ENCODE data around the gene FOXL1. TPM values are rescaled to one million over a fixed set of nuclear protein-coding genes. Genes with fewer than 3 reads are reported as not detected.

The FOXL1 gene
- total RNA-seq, 1 donor from 2014 or later, result 0.98 TPM

DNA sequence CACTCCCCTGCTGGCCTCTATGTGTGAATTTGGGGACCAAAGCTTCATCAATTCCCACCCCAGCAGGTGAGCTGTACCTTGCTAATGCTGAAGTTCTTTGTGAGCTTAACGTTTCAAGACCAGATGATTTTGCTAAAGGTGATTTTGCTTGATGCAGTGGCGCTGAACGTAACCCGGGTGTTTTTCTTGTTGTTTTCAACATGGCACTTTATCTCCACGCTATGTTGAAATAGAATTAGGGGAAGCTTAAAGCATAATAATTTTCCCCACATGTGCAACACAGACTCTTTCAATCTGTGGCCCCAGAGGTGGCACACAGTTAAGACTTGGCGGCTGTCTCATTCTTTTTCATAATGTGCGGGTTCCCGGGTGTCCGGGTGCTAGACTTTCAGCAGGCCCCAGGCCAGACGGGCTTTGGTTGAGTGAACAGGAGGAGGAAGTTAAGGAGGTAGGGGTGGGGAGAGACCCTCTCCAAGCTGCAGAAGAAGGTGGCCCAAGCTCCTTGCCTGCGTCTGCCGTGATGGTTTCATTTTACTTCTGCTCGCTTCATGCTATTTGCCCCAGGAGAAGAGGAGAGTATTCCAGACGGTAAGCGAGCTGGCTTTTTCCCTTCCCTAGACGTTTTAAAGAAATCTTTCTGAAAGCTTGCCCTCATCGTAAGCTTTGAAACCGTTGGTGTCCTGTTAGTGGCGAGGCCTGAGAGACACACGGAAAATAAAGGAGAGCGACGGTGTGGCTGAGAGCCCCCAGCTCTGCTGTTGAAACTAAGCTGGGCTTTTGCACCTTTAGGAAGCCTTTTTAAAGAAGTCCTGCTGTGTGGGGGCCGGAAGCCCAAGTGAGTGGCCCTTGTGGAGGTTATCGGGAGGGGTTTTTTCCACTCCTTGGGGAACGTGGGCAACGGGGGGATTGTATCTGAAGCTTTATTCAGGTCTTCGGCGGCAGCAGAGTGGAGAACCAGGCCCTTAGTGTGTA, 7.5 kb upstream of the FOXL1 start:
- no peak for TF ChIP-seq POLR2A (IDR thresholded peaks at IDR 0.05)
- TF ChIP-seq, protein P1, sequence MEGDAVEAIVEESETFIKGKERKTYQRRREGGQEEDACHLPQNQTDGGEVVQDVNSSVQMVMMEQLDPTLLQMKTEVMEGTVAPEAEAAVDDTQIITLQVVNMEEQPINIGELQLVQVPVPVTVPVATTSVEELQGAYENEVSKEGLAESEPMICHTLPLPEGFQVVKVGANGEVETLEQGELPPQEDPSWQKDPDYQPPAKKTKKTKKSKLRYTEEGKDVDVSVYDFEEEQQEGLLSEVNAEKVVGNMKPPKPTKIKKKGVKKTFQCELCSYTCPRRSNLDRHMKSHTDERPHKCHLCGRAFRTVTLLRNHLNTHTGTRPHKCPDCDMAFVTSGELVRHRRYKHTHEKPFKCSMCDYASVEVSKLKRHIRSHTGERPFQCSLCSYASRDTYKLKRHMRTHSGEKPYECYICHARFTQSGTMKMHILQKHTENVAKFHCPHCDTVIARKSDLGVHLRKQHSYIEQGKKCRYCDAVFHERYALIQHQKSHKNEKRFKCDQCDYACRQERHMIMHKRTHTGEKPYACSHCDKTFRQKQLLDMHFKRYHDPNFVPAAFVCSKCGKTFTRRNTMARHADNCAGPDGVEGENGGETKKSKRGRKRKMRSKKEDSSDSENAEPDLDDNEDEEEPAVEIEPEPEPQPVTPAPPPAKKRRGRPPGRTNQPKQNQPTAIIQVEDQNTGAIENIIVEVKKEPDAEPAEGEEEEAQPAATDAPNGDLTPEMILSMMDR (IDR thresholded peaks at IDR 0.05), result no peak
- TF ChIP-seq POLR2AphosphoS5 (IDR thresholded peaks at IDR 0.05; ENCODE audit: insufficient read depth in 1 of 2, low read depth in 1 of 2), result no peak
- Histone ChIP-seq H3K36me3 (no peaks in the 10 kb centered on the region), H3K4me3 (no peak overlapping the region), H3K27ac (no peak overlapping the region), H3K4me1 (peaks cover 15% of the 10 kb centered on the region), H3K27me3 (no peaks in the 10 kb centered on the region), H3K9me3 (no peaks in the 10 kb centered on the region)
- no peak for DNase-seq (ENCODE audit: extremely low spot score in 2 of 2)
- intact Hi-C loops (cut with DNase I), result loop anchor here (5.0 kb wide), 1 partner anchor 186 kb away; no protein-coding TSS in a partner anchor

DNA sequence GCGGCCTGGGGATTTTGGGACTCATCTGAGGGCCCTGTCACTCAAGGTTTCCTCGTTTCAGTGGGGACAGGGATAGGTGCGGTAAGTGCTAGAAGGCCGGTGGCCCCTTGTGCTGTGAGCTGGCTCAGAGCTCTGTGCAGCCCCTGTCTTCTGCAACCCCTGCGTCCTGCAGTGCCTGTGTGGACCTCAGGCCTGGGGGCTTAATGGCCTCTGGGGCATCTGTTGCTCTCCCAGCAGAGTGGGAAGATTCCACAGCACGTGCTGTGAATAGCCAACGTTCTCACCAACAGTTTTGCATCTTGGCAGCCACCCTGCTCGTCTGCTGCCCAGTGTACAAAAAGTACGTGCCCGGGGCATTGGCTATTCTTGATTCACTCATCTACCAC, 6.8 kb upstream of the FOXL1 start:
- no peaks in the 10 kb centered on the region for H3K36me3 ChIP-seq
- no peak for DNase-seq (ENCODE audit: extremely low spot score in 2 of 2)
- intact Hi-C loops (cut with DNase I), result loop anchor here (5.0 kb wide), 1 partner anchor 186 kb away; no protein-coding TSS in a partner anchor
- no peak overlapping the region for H3K27ac ChIP-seq
- no peaks in the 10 kb centered on the region for H3K27me3 ChIP-seq
- H3K4me1 ChIP-seq, result peaks cover 13% of the 10 kb centered on the region
- no peaks in the 10 kb centered on the region for H3K9me3 ChIP-seq
- TF ChIP-seq, protein P1 (IDR thresholded peaks at IDR 0.05), result no peak
- TF ChIP-seq POLR2AphosphoS5 (IDR thresholded peaks at IDR 0.05; ENCODE audit: insufficient read depth in 1 of 2, low read depth in 1 of 2), result no peak
- TF ChIP-seq POLR2A (IDR thresholded peaks at IDR 0.05), result no peak
- no peak overlapping the region for H3K4me3 ChIP-seq

DNA sequence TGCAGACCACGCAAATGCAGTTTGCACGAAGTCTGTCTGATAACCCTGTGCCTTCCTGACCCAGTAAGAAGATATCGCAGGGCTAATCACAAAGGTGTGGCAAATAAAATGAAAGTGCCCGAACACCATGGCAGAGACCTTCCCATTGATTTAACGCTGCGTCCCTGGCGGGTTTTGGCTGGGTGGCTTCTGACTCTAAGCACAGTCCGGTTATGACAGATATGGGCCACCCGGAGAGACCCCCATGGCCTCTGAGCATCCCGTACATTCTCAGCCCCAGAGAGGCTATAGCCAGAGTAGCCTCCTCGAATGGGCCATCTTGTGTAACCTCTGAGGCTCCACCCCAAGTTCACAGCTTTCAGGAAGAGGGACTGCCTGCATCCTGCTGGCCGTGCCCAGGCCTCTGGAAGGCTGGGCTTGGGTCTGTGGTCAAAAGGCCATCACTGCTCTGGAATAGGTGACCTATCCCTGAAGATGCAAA, 6.3 kb upstream of the FOXL1 start:
- Histone ChIP-seq H3K9me3 (no peaks in the 10 kb centered on the region), H3K4me3 (no peak overlapping the region)

DNA sequence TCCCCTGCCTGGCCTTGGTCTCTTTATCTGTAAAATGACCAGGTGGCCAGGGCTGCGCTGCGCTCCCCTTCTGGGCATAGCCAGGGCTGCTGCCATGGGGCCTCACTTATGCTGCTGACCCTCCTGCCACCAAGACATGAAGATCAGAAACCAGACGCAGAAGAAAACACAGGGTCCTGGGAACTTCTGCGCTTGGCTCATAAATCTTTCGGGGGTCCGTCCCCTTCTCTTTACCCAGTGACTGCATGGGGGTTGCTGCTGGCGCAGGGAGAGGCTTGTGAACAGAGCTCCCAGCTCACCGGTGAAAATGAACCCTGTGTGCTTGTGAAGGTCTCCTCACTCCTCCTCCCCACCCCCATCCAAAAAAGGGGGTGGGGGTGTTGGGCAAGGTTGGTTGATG, 5.7 kb upstream of the FOXL1 start:
- no peaks in the 10 kb centered on the region for H3K27me3 ChIP-seq
- no peak for TF ChIP-seq POLR2A (IDR thresholded peaks at IDR 0.05)
- no peak for TF ChIP-seq POLR2AphosphoS5 (IDR thresholded peaks at IDR 0.05; ENCODE audit: insufficient read depth in 1 of 2, low read depth in 1 of 2)
- TF ChIP-seq, protein P1 (IDR thresholded peaks at IDR 0.05), result no peak
- no peak overlapping the region for H3K27ac ChIP-seq
- H3K4me1 ChIP-seq, result peaks cover 14% of the 10 kb centered on the region
- H3K4me3 ChIP-seq, result no peak overlapping the region
- no peak for DNase-seq (ENCODE audit: extremely low spot score in 2 of 2)
- no peaks in the 10 kb centered on the region for H3K9me3 ChIP-seq
- H3K36me3 ChIP-seq, result no peaks in the 10 kb centered on the region
- intact Hi-C loops (cut with DNase I), result loop anchor here (5.0 kb wide), 1 partner anchor 185 kb away; no protein-coding TSS in a partner anchor

More for the DNA sequence above, 6.3 kb upstream of the FOXL1 start:
- TF ChIP-seq POLR2A (IDR thresholded peaks at IDR 0.05) (no peak), POLR2AphosphoS5 (IDR thresholded peaks at IDR 0.05; ENCODE audit: insufficient read depth in 1 of 2, low read depth in 1 of 2) (no peak)
- TF ChIP-seq, protein P1 (IDR thresholded peaks at IDR 0.05), result no peak
- intact Hi-C loops (cut with DNase I), result loop anchor here (5.0 kb wide), 1 partner anchor 185 kb away; no protein-coding TSS in a partner anchor
- no peaks in the 10 kb centered on the region for H3K27me3 ChIP-seq
- H3K27ac ChIP-seq, result no peak overlapping the region
- no peaks in the 10 kb centered on the region for H3K36me3 ChIP-seq
- DNase-seq (ENCODE audit: extremely low spot score in 2 of 2), result no peak
- H3K4me1 ChIP-seq, result peaks cover 14% of the 10 kb centered on the region
